ENCODE results near the gene THSD7A.

Gene THSD7A

DNA sequence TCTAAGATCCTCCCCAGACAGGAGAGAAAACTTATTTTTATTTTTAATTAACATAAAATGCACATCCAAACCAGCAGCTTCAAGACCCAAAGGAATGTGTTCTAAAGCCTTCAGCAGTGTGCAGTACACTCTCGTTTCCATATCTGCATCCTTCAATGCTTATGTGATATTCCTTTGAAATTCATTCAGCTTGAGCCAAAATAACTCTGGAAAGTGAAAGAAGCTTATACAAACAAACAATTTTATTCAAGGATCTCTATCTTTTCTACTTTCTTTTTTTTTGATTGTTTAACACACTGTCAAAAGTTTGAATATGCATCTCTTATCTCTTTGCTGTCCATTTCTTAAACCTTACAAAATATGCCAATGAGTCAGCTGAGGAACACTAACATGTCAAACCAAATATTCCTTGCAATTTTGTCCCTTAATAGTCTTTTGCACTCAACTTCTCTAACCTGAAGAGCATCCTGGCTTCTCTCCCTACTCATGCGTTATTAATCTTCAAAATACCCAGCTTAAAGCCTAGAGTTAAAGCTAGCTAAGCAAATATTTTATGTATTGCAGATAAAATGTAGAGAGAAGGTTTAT is 124.3 kb downstream of the THSD7A start:
- no peak overlapping the region for H3K4me3 ChIP-seq (ENCODE audit: low read depth, low read length)
- no peak for TF ChIP-seq CTCF (IDR thresholded peaks at IDR 0.05; ENCODE audit: low read depth, low read length)

GRCh38 chr7:11706666-11707605 is 125.1 kb downstream of the THSD7A start:
- no peak overlapping the region for H3K4me3 ChIP-seq (ENCODE audit: low read depth, low read length)
- no peak for TF ChIP-seq CTCF (IDR thresholded peaks at IDR 0.05; ENCODE audit: low read depth, low read length)

DNA sequence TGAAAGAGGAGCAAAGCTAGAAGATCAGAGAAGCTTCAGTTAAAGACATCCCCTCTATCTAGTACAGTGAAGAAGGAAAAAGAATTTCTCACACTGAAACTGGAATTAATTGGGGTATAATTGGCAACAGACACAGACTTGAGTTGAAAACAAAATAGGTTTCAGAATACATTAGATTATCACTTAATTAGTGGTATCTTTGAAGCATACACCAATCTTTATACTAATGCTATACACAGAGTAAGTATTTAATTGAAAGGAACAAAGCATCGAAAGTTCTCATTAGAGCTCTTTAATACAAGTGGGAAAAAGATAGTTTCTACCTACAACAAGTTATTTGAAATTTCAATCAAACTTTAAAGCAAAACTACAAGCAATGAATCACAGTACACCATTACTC is 128.2 kb downstream of the THSD7A start:
- no peak overlapping the region for H3K4me3 ChIP-seq (ENCODE audit: low read depth, low read length)
- TF ChIP-seq CTCF (IDR thresholded peaks at IDR 0.05; ENCODE audit: low read depth, low read length) = no peak

- no peak for TF ChIP-seq CTCF (IDR thresholded peaks at IDR 0.05; ENCODE audit: low read depth, low read length)
- no peak overlapping the region for H3K4me3 ChIP-seq (ENCODE audit: low read depth, low read length)
These were observed 129.1 kb downstream of the THSD7A start for GRCh38 chr7:11702938-11703337.

GRCh38 chr7:11701829-11702560 is 130.0 kb downstream of the THSD7A start:
- TF ChIP-seq CTCF (IDR thresholded peaks at IDR 0.05; ENCODE audit: low read depth, low read length) = no peak

GRCh38 chr7:11699666-11700065 is 132.3 kb downstream of the THSD7A start:
- no peak overlapping the region for H3K4me3 ChIP-seq (ENCODE audit: low read depth, low read length)

More at GRCh38 chr7:11701829-11702560, 130.0 kb downstream of the THSD7A start:
- no peak overlapping the region for H3K4me3 ChIP-seq (ENCODE audit: low read depth, low read length)

More at GRCh38 chr7:11699666-11700065, 132.3 kb downstream of the THSD7A start:
- TF ChIP-seq CTCF (IDR thresholded peaks at IDR 0.05; ENCODE audit: low read depth, low read length) = no peak
